ENCODE results near the gene GPI.
"Not testable (repeated sequence)": the region's sequence is repeated elsewhere in the genome, so short reads cannot be mapped to it uniquely, and the experiment has no call there.

Gene GPI

GRCh38 chr19:34367624-34367957, 2.6 kb downstream of the GPI start:
- DNase-seq (ENCODE audit: low spot score) = no peak

GRCh38 chr19:34368338-34368737, 3.3 kb downstream of the GPI start:
- no peak for DNase-seq (ENCODE audit: low spot score)

GRCh38 chr19:34369166-34369565, 4.2 kb downstream of the GPI start:
- not testable (repeated sequence) for DNase-seq (ENCODE audit: low spot score)

- no peak for DNase-seq (ENCODE audit: low spot score)
Observed at GRCh38 chr19:34370117-34370516, 5.1 kb downstream of the GPI start.

DNA sequence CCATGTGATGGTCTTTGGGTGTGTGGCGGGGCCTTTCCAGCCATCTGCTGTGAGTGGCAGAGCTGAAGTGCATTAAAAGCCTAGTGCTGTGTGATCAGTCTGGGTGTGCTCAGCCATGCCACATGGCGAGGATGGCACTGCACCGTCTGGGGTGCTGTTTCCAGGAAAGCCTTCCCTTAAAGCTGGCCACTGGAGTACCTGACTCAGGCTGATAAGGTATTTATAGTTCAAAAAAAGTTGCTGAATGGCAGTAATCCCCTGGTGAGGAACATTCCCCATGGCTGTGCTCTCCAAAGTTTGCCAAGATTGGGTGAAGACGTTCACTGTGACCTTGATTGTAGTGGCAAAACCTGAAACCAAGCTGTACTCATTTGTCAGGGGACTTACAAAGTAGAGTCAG, 6.0 kb downstream of the GPI start:
- no peak for DNase-seq (ENCODE audit: low spot score)

- no peak for DNase-seq (ENCODE audit: low spot score)
Observed at GRCh38 chr19:34373601-34374288, 8.7 kb downstream of the GPI start.

DNA sequence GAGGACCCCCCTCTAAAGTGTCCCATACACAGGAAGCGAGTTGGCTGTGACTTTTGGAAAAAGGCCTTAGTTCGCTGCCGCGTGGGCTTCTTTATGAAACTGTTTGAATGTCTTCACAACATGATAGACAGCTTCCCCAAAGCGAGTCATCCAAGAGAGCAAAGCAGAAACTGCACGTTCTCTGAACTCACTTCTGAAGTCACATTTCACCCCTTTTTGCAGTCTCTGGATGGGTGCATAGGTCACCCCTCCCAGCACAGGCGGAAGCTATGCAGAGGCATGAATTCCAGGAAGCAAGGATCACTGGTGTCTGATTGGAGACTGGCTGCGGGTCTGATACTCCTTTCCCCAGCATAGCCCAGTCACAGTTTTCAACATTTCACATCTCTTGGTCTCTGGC, 10.6 kb downstream of the GPI start:
- DNase-seq (ENCODE audit: low spot score) = no peak

GRCh38 chr19:34380639-34381241, 15.7 kb downstream of the GPI start:
- no peak for DNase-seq (ENCODE audit: low spot score)

GRCh38 chr19:34381399-34382251, 16.6 kb downstream of the GPI start:
- DNase-seq (ENCODE audit: low spot score) = no peak

GRCh38 chr19:34382471-34382870, 17.5 kb downstream of the GPI start:
- DNase-seq (ENCODE audit: low spot score) = no peak

DNA sequence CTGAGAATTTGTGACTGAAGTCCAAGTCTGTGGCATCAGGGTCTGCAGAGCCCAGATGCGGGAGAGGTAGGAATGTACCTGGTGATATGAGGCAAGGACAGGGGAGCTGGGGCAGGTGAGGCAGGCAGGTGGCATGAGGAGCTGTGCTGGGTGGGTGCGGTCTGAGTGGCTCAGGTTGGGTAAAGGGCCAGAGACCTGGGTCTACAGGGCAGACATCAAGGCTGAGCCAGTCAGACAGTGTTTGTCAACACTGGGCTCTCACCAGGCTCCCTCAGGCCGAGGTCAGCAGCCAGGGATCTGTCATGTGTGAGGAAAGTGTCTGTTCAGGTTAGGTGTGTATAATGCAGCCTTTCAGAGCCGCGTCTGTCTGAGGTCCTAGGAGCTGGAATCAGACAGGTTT, 18.6 kb downstream of the GPI start:
- DNase-seq (ENCODE audit: low spot score) = no peak

DNA sequence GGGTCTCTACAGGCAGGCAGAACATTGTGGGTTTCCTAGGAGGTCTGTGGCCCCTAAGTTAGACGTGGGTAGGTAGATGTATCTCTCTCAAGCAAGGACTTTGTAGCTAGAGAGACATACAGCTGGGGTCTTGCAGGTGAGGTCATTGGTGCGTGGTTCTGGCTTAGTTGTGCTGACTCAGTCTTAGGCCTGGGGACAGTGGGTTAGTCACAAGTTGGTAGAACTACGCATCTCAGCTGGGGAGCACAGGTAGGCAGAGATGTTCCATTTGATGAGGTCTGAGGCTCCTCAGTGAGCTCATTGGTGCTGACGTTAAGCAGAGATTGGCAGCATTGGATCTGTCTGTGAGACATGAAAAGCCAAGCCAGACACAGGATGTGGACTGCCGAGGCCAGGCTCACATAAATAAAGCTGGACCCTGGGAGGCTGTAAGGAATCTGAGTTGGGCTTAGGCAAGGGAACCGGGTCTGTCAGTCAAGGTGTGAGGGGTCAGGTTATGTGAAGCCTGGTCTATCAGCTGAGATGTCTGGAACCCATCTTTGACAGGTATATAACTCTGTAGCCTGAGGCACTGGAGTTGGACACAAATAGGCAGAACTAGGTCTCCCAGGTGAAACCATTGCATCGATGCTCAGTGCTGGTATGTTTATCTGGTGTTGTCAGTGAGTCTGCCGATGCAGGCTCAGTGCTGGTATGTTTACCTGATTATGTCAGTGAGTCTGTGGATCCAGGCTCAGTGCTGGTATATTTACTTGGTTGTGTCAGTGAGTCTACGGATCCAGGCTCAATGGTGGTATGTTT, 21.8 kb downstream of the GPI start:
- no peak for DNase-seq (ENCODE audit: low spot score)

DNA sequence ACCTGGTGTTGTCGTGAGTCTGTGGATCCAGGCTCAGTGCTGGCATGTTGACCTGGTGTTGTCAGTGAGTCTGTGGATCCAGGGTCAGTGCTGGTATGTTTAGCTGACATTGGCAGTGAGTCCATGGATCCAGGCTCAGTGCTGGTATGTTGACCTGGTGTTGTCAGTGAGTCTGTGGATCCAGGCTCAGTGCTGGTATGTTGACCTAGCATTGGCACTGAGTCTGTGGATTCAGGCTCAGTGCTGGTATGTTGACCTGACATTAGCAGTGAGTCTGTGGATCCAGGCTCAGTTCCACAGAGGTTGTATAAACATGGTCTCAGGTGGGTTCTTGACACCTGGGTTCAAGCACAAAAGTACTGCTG, 22.4 kb downstream of the GPI start:
- no peak for DNase-seq (ENCODE audit: low spot score)

DNA sequence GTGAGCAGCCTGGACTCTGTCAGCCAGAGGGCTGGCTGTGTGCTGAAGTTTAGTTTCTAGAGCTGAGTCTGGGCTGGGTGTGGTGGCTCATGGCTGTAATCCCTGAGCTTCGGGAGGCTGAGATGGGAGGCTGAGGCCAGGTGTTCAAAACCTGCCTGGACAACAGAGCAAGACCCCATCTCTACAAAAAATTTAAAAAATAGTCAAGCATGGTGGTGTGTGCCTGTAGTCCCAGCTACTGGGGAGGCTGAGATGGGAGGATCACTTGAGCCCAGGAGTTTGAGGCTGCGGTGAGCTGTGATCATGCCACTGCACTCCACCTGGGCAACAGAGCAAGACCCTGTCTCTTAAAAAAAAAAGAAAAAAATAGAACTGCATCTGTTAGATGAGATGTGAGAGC, 23.7 kb downstream of the GPI start:
- DNase-seq (ENCODE audit: low spot score) = not testable (repeated sequence)

GRCh38 chr19:34391813-34392212, 26.8 kb downstream of the GPI start:
- no peak for DNase-seq (ENCODE audit: low spot score)

GRCh38 chr19:34393031-34393430, 28.0 kb downstream of the GPI start:
- no peak for DNase-seq (ENCODE audit: low spot score)

DNA sequence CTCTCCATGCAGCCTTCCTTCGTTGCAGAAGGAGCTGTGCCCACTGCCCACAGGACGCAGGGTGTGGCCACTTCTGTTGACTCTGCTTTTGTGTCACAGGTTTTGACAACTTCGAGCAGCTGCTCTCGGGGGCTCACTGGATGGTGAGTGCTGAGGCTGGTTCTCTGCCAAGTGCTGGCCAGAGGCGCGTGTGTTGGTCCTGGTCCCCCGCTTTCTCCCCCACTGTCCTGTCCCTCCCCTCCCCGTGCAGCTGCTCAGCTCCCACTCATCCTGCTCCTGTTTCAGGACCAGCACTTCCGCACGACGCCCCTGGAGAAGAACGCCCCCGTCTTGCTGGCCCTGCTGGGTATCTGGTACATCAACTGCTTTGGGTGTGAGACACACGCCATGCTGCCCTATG, 28.6 kb downstream of the GPI start:
- DNase-seq (ENCODE audit: low spot score) = no peak

- DNase-seq (ENCODE audit: low spot score) = no peak
Observed at GRCh38 chr19:34397853-34398252, 32.9 kb downstream of the GPI start.

DNA sequence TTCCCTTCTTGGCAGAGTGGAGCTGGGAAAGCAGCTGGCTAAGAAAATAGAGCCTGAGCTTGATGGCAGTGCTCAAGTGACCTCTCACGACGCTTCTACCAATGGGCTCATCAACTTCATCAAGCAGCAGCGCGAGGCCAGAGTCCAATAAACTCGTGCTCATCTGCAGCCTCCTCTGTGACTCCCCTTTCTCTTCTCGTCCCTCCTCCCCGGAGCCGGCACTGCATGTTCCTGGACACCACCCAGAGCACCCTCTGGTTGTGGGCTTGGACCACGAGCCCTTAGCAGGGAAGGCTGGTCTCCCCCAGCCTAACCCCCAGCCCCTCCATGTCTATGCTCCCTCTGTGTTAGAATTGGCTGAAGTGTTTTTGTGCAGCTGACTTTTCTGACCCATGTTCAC, 34.9 kb downstream of the GPI start:
- no peak for DNase-seq (ENCODE audit: low spot score)

DNA sequence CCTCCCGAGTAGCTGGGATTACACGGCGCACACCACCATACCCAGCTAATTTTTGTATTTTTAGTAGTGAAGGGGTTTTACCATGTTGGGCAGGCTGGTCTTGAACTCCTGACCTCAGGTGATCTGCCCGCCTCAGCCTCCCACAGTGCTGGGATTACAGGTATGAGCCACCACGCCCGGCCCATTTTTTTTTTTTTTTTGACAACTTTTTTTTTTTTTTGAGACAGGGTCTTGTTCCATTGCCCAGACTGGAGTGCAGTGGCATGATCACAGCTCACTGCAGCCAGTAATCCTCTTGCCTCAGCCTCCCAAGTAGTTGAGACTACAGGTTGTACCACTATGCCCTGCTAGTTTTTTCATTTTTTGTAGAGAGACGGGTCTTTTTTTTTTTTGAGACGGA, 35.8 kb downstream of the GPI start:
- DNase-seq (ENCODE audit: low spot score) = not testable (repeated sequence)

GRCh38 chr19:34402074-34402600, 37.1 kb downstream of the GPI start:
- DNase-seq (ENCODE audit: low spot score) = no peak

GRCh38 chr19:34403784-34404108, 38.8 kb downstream of the GPI start:
- DNase-seq (ENCODE audit: low spot score) = no peak

All from putamen (tissue), 1 donor.